Transverse colon (tissue), 4 donors: ENCODE data around the gene TUBA3E. TPM values are rescaled to one million over a fixed set of nuclear protein-coding genes. Genes with fewer than 3 reads are reported as not detected.
"Not testable (repeated sequence)": the region's sequence is repeated elsewhere in the genome, so short reads cannot be mapped to it uniquely, and the experiment has no call there.

Experiments used
- DNase-seq: peaks from one replicate; pipeline ENCODE4 v3.0.0-alpha.2; 2019
- H3K27ac ChIP-seq, 4 donors: fragments of 200-600 bp; sonication (generic); 2 replicates each; pipeline ENCODE4 v1.5.1; 2016 to 2018; ENCODE audit warnings: inconsistent platforms in 4 of 4
- H3K27me3 ChIP-seq: fragments of 200-600 bp; sonication (generic); 2 replicates; pipeline ENCODE4 v1.5.1; 2017; ENCODE audit warnings: inconsistent platforms
- H3K36me3 ChIP-seq, 4 donors: fragments of 200-600 bp; sonication (generic); 2 replicates each; pipeline ENCODE4 v1.5.1; 2017 to 2019; ENCODE audit warnings: inconsistent platforms in 4 of 4
- H3K4me1 ChIP-seq, 4 donors: fragments of 200-600 bp; sonication (generic); 2 replicates each; pipeline ENCODE4 v1.5.1; 2017 to 2020; ENCODE audit warnings: inconsistent platforms in 4 of 4
- H3K4me3 ChIP-seq, 4 donors: fragments of 200-600 bp; sonication (generic); 1 replicate in 1 of 4; 2 replicates in 3 of 4; pipeline versions ENCODE4 v1.5.1 to v1.6.1; 2017 to 2019; ENCODE audit warnings: inconsistent platforms in 4 of 4
- H3K9me3 ChIP-seq, 2 donors: fragments of 200-600 bp; sonication (generic); 2 replicates each; pipeline ENCODE4 v1.5.1; 2017 to 2019; ENCODE audit warnings: inconsistent platforms in 2 of 2
- WGBS, 2 donors: methylation state at CpG; one replicate each; pipeline ENCODE4 v1.1.5; 2018; ENCODE audit warnings: low coverage in 1 of 2; 5-methylcytosine and 5-hydroxymethylcytosine counted together
- in situ Hi-C, 4 donors: fragments of 200-750 bp; cut with MboI; loops; one replicate each; pipeline versions ENCODE4 v1.15.0 to v1.15.1; 2017; ENCODE audit warnings: low sequenced_read_pairs in 3 of 4, low pct_ligation_motif_present in 1 of 4, low pct_unique_long_range_greater_than_20kb in 1 of 4
- intact Hi-C: fragments of 100-400 bp; cut with DNase I; formaldehyde crosslinking; loops from one replicate; pipeline ENCODE4 v1.15.1; 2023; ENCODE audit warnings: low total_unique reads
- total RNA-seq, 4 donors: library from RNA; depleted of rRNA; stranded (reverse); fragments of >200 nt; gene quantifications; one replicate each; pipeline ENCODE4 v1.1.0, GENCODE V29; 2016

TUBA3E gene
- total RNA-seq, 4 donors from 2014 or later = 0.27 TPM; not detected in 3

- DNase-seq, H3K4me3 ChIP-seq, H3K9me3 ChIP-seq, in situ Hi-C loops, H3K27ac ChIP-seq, intact Hi-C loops, H3K36me3 ChIP-seq: not testable (repeated sequence)
- WGBS, 2 donors = 95% methylated on average over 11 of the region's 13 CpGs; no CpG with 5 or more reads in 1 of the 2 donors
- Histone ChIP-seq H3K27me3 (peaks cover 30% of the 10 kb centered on the region), H3K4me1 (peaks cover 0 to 11% (median 3%) of the 10 kb centered on the region in 4 donors)
Observed at GRCh38 chr2:130142396-130143265, 55.6 kb downstream of the TUBA3E start.

Other genes with a start within 250 kb of the TUBA3E start
- gene RAB6C, start 218.8 kb downstream of the TUBA3E start, total RNA-seq = under 1 TPM in 2 of 4 donors, not detected in 2; 0.16 to 0.41 TPM
- not detected for gene POTEF, start 69.2 kb downstream of the TUBA3E start, total RNA-seq
- 1 to 10 TPM in 2 of 4 donors, under 1 TPM in 1, not detected in 1; 0.55 to 1.8 (median 1.4) TPM for gene CCDC74B, start 53.3 kb downstream of the TUBA3E start, total RNA-seq
- gene SMPD4, start 16.8 kb downstream of the TUBA3E start, total RNA-seq = 100 to 1,000 TPM in 1 of 4 donors, 10 to 100 TPM in 3; 29.1 to 110 (median 52.8) TPM
- 100 to 1,000 TPM in 2 of 4 donors, 10 to 100 TPM in 2; 50.5 to 144 (median 102) TPM for gene MZT2B, start 16.2 kb downstream of the TUBA3E start, total RNA-seq
- 100 to 1,000 TPM in 1 of 4 donors, 10 to 100 TPM in 3; 52.1 to 367 (median 83.7) TPM for gene IMP4, start 144.5 kb upstream of the TUBA3E start, total RNA-seq
- 100 to 1,000 TPM; 136 to 168 (median 148) TPM for gene PTPN18, start 157.6 kb upstream of the TUBA3E start, total RNA-seq